SKM-1 (cell line): ENCODE measurements around the gene WNT3A.

Experiments used
- DNase-seq: peaks from one replicate; lab custom pipeline; 2025; ENCODE audit not compliant: unreplicated experiment; lab: John Stamatoyannopoulos, UW

The WNT3A gene

GRCh38 chr1:228030451-228031201 lies 23.8 kb downstream of the WNT3A start:
- DNase-seq, result no peak

GRCh38 chr1:228031276-228031995 lies 24.6 kb downstream of the WNT3A start:
- DNase-seq, result no peak

GRCh38 chr1:228032041-228032440 lies 25.2 kb downstream of the WNT3A start:
- no peak for DNase-seq

- DNase-seq, result no peak
Observed at GRCh38 chr1:228033376-228033775, 26.6 kb downstream of the WNT3A start.

DNA sequence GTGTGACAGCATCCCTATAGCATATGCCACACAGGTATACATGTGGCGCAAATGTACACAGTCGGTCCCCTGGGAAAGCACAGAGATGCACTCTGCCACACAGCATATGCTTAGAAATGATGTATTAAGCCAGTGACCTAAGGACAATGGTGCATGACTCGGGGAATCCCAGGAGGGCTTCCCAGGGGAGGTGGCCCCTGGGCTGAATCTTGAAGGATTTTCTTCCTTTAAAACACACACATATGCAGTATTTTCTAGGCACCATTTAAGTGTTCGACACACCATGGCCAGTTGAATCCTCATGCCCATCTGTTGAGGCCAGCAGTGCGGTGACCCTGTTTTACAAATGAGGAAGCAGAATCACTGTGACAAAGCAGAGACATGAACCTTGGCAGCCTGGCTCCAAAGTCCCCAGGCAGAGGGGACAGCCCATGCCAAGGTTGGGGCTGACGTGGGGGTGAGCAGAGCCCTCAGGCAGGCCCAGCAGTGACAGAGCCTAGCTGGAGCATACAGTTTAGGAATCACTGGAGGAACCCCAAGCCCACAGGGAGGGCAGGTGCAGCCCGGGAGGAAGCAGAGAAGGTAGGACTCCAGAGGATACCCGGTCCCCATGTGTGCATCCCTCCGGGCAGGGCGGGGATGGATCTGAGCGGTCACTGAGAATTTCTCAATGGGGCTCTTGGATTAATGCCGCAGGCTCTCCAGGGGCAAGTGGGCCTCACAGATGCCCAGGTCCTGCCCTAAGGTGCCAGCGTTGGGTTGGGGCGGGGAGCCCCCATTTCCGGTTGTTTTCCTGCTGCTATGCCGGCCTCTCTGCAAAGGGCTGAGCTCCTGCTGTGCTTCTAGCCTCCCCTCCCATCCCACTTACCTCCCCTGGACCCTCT lies 28.4 kb downstream of the WNT3A start:
- no peak for DNase-seq

GRCh38 chr1:228035844-228036243 lies 29.0 kb downstream of the WNT3A start:
- DNase-seq, result no peak

GRCh38 chr1:228036701-228037231 lies 30.0 kb downstream of the WNT3A start:
- no peak for DNase-seq

- no peak for DNase-seq
Observed at GRCh38 chr1:228037401-228038386, 30.9 kb downstream of the WNT3A start.

DNA sequence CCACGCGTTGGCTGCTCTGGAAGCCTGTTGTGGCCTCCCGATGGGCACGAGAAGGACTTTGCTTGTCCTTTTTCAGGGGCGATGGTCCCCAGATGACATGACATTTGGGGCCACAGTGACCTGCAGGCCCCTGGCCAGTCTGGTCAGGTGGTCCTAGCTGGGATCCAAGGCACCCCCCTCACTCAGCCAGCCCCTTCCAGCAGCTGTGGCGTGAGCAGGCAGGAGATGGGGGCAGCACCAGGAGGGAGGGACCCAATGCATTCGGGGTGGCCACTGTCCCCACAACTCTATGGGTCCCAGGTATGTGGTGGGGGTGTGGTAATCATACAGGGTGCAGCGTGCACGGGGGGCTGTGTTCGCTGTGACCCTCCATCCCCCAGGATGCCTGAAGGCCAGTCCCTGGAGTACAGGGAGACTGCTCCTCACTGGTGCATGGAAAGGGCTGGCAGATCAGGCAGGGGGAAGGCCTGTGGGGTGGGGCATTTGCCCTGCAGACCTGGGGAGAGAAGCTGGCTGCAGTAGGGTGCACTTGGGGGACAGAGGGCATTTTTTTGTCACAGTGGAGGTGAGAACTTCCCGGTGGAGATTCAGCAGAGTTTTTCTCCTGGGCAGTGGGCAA lies 31.7 kb downstream of the WNT3A start:
- DNase-seq, result no peak

DNA sequence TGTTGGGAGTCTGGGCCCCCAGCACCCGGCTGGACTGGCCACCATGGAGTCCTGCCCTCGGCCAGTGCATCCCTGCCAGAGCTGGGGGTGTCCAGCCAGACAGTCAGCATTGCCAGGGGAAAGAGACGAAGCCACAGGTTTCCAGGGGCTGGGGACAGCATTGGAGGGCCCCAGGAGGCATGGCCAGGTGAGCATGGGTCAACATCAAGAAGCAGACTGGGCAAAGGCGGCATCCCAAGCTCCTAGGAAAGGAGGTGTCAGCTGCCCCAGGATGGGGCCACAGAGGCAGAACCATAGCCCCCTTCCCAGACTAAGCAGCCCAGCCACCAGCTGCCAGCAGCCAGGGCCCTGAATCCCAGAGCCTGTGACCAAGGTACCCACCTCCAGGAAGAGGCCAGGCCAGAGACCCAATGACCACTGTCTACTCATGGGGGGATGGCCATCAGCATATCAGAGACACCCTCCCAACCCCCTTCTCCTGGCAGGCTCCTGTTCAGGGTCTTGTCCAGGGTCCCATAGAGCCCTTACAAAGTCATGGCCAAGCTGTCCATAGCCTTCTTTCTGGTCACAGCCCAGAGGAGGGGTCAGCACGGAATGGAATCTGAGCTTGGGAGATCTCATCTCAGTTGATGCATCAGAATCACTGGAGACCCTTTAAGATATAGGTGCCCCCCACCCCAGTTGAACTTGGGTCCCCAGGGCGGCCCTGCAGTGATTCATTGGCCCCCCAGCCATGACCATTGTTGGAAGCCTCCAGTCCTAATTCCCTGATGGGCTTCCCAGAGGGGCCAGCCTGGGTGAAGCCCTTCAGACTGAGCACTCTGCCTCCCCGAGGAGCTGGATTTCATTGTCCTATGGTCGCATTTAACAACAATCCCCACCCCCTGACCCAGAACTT lies 32.5 kb downstream of the WNT3A start:
- DNase-seq, result no peak

GRCh38 chr1:228039986-228040385 lies 33.2 kb downstream of the WNT3A start:
- DNase-seq, result no peak

GRCh38 chr1:228041316-228041715 lies 34.5 kb downstream of the WNT3A start:
- no peak for DNase-seq

DNA sequence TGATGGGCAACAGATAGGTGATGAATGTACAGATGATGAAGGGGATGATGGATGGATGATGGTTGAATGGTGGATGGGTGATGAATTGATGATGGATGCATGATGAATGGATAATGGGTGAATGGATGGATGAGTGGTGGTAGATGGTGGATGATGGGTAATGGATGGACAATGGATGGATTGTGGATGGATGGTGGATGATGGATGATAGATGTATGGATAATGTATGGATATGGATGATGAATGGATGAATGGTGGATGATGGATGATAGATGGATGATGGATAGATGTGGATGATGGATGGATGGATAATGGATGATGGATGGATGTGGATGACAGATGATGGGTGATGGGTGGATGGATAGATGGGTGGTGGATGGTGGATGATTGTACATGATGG lies 35.7 kb downstream of the WNT3A start:
- no peak for DNase-seq

DNA sequence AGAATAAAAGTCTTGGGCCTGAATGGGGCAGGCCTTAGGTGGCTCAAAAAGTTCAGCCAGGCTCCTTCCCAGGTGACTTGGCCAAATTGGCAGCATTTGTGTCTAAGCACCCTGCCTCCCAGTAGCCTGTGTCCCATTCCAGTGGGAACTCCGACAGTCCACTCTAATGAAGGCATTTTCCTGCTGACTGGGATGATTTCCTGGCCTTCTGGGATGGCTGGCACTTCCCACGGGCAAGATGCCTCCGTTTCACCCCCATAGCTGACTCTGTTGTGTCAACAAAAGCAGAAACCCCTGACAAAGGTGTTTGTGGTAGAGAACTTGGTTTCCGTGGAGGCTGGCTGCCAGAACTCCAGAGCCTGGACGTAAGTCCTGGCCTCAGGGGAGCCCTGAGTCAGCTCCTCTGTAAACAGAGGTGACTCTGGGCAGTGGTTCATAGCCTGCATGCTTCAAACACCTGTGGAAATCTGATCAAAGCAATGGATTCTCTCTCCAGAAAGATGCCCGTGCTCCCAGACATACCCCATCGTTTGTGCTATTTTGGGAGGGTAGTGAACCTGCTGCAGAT lies 36.6 kb downstream of the WNT3A start:
- no peak for DNase-seq

GRCh38 chr1:228044961-228045360 lies 38.2 kb downstream of the WNT3A start:
- DNase-seq, result no peak

DNA sequence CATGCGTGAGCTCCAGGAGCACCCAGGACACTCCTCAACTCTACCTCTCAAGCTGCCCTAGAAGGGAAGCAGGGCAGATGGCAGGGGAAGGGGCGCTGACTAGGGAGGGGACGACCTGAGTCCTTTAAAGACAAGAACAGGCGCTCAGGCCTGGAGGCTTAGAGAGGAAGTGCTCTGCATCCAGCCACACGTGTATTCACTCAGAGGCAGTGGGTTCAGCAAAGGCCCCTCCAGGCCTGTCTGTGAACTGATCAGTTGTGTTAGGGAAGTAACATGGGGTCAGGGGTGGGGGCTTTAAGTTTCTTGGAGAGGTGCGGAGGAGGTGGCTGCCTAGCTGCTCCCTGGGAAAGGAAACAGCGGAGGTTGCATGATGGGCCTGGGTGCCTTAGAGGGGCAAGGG lies 38.6 kb downstream of the WNT3A start:
- no peak for DNase-seq

GRCh38 chr1:228045871-228046270 lies 39.1 kb downstream of the WNT3A start:
- no peak for DNase-seq

- no peak for DNase-seq
Observed at GRCh38 chr1:228046421-228047182, 39.8 kb downstream of the WNT3A start.
